ENCODE measurements around the gene SLC15A2. TPM values are rescaled to one million over a fixed set of nuclear protein-coding genes. Genes with fewer than 3 reads are reported as not detected.

Gene SLC15A2
- total RNA-seq, 1 donor from 2014 or later, result 18.2 TPM

DNA sequence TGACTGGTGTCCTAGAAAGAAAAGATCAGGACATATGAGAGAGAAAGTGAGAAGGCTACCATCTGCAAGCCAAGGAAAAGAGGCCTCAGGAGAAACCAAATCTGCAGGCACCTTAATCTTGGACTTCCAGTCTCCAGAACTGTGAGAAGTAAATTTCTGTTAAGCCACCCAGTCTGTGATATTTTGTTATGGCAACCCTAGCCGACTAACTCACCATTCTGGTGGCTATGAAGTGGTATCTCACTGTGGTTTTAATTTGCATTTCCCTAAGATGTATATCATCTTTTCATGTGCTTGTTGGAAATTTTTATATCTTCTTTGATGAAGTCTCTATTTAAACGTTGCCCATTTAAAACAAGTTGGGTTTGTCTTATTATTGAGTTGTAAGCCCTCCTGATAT lies 87.3 kb downstream of the SLC15A2 start:
- DNase-seq, result no peak

DNA sequence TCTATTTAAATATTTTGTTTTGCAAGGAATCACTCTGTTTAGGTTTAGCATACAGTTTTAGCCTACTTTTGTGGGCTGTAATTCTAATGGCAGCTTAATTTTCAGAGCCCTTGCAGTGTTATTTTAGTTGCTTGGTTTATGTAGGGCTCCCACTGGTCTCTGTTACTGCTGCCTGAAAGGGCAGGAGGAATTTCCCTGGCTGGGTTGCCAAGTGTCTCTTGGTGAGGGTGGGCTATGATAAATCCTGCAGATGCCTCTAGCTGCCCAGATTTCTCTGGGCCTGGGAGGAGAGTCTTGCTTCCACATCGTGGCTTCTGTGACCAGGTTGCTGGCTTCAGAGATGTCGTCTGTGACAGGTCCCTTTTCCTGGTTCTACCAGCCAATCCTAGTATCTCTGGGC lies 91.6 kb downstream of the SLC15A2 start:
- DNase-seq, result no peak

- DNase-seq, result no peak
Observed at GRCh38 chr3:121988146-121988545, 93.9 kb downstream of the SLC15A2 start.

GRCh38 chr3:121989943-121990342 lies 95.7 kb downstream of the SLC15A2 start:
- DNase-seq, result no peak

- DNase-seq, result no peak
Observed at GRCh38 chr3:121992601-121993560, 98.7 kb downstream of the SLC15A2 start.

Other genes with a start within 250 kb of the SLC15A2 start
- 6.9 TPM for gene HCLS1, start 233.5 kb upstream of the SLC15A2 start, total RNA-seq
- gene GOLGB1, start 144.7 kb upstream of the SLC15A2 start, total RNA-seq, result 75.2 TPM
- 24.7 TPM for gene IQCB1, start 59.3 kb upstream of the SLC15A2 start, total RNA-seq
- 14.1 TPM for gene EAF2, start 59.2 kb upstream of the SLC15A2 start, total RNA-seq
- gene ILDR1, start 127.8 kb downstream of the SLC15A2 start, total RNA-seq, result 1.7 TPM
- 2.5 TPM for gene CD86, start 161.0 kb downstream of the SLC15A2 start, total RNA-seq